HG03045 (cell line): ENCODE data around the gene MLLT3.

Source experiments
- ATAC-seq: cut with Tn5 transposase; IDR thresholded peaks from one replicate; pipeline ENCODE4 v1.9.1; 2021; ENCODE audit warnings: mild to moderate bottlenecking, moderate library complexity; ENCODE audit not compliant: unreplicated experiment

MLLT3 gene

DNA sequence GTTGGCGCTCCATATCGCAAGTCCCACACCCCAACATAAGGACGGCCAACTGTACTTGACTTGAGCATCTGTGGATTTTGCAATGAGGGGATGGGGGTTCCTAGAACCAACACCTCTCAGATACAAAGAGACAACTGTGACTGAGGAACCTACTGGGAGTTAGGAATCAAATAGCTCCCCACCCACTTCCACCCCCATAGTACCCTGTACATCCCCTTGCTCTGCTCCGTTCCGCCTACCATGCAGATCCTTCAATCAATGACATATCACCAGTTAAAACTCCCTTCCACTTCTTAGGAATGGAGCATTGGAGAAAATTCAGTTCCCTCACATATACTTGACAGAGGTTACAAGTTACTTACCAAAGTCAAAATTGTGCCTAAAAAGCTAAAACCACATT is 140.9 kb downstream of the MLLT3 start:
- ATAC-seq = no peak

DNA sequence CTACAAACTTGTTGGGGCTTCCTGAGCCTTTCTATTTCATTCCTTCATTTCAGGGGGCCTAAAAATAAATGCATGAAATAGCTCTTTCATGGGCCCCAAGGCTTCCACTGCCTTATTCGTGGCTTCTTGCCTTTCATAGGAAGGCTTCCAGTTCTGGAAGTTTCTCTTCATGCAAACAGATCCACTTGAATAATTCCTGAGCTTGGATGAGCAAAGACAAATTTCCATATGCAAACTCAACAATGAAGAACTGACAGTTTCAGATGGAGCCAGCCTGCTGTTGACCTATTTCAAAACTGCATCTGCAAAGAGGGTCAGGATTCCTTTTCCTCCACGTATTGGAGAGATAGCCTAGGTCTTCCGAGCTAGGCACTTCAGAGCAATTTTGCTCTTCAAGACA is 142.1 kb downstream of the MLLT3 start:
- no peak for ATAC-seq

DNA sequence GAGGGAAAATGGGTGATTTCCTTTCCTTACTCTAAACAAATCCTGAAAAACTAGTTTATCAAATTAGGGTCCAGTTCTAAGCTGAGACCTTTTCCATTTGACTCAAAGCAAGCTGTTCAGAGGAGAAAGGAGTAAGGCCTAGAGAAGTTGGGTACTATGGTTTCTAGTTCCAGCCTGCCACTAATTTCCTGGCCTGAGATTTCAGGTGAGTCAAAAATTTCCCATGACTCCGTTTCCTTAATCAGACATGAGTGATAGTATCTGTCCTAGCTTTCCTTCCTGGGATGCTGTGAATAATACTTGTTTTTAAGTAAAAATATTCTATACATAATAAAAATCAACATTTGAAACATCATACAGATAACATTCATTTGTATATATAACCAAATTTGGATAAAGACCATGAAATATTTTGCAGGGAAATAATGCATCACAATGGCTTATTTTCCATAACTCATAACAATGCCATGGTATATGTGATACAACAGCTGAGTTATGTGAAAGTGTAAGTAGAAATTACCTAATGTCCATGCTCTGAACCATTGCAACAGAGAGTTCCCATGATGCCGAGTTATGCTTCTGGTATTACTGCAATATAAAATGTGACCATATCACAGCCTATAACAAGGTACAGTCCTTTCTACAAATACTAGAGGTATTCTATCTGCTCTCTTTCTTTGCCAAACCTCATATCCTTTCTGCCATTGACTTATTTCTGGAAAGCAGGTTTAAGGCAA is 142.7 kb downstream of the MLLT3 start:
- ATAC-seq = peak; percentile 71

- no peak for ATAC-seq
These were observed 143.5 kb downstream of the MLLT3 start for GRCh38 chr9:20478786-20479185.

GRCh38 chr9:20477940-20478620 is 144.2 kb downstream of the MLLT3 start:
- ATAC-seq = no peak

GRCh38 chr9:20476912-20477521 is 145.3 kb downstream of the MLLT3 start:
- ATAC-seq = no peak

GRCh38 chr9:20474496-20474895 is 147.8 kb downstream of the MLLT3 start:
- no peak for ATAC-seq

- ATAC-seq = no peak
These were observed 148.7 kb downstream of the MLLT3 start for GRCh38 chr9:20473515-20474013.

GRCh38 chr9:20472342-20473045 is 149.8 kb downstream of the MLLT3 start:
- ATAC-seq = no peak

GRCh38 chr9:20466328-20467008 is 155.8 kb downstream of the MLLT3 start:
- ATAC-seq = no peak

- ATAC-seq = no peak
These were observed 158.1 kb downstream of the MLLT3 start for GRCh38 chr9:20464242-20464641.

- ATAC-seq = no peak
These were observed 158.5 kb downstream of the MLLT3 start for GRCh38 chr9:20463823-20464222.

DNA sequence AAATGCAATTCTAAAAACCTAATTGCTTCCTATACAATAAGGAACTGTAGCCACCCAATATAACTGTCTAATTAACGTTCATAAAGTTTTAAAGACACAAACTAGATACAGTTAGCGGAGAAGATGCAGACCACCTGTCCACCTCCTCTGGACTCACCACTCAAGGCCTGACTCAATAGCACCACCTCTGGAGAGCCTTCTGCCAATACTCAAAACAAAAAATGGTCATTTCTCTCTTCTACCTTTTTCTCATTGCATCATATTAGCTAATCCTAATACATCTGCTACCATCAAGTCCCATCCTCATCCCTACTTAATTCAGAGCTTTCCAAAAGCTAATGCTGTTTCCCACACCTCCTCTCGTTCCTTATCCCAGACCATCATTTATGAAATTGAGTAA is 159.9 kb downstream of the MLLT3 start:
- no peak for ATAC-seq

- ATAC-seq = no peak
These were observed 175.0 kb downstream of the MLLT3 start for GRCh38 chr9:20447291-20447690.

GRCh38 chr9:20446248-20446647 is 176.1 kb downstream of the MLLT3 start:
- no peak for ATAC-seq

DNA sequence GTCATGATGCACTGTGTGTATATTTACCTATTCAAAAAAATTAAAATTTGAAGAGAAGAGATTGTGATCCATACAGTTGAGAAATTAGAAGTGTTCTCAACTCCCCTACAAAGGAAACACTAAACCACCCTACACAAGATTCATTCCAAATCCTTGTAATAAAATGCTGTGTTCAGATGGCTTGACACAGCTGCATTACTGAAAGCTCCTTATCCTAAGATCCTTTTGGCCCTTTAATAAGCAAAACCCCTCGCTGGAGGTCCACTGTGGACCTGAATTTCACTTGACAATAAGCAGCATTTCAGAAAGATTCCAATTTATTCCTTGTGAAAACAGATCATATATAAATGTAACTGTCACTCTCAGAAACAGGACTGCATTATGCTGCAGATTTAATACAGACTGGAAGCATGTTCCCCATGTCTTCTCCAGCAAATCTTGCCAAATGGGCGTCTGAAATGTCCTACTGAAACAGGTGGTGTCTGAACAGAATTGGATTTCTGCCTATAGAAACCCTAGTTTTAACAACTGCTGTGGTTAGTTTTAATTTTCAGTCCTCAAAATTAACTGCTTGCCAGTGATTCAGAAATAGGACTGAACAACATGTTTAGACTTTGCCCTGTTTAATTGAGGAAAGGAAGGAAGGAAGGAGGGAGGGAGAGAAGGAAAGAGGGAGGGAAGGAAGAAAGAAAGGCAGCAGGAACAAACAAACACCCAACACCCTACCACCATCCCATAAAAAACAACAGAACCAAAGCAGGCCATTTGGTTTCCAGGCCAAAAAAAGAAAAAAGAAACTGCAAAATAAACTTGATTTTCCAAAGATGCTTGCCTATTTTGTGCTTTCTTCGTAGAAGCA is 179.6 kb downstream of the MLLT3 start:
- ATAC-seq = no peak

DNA sequence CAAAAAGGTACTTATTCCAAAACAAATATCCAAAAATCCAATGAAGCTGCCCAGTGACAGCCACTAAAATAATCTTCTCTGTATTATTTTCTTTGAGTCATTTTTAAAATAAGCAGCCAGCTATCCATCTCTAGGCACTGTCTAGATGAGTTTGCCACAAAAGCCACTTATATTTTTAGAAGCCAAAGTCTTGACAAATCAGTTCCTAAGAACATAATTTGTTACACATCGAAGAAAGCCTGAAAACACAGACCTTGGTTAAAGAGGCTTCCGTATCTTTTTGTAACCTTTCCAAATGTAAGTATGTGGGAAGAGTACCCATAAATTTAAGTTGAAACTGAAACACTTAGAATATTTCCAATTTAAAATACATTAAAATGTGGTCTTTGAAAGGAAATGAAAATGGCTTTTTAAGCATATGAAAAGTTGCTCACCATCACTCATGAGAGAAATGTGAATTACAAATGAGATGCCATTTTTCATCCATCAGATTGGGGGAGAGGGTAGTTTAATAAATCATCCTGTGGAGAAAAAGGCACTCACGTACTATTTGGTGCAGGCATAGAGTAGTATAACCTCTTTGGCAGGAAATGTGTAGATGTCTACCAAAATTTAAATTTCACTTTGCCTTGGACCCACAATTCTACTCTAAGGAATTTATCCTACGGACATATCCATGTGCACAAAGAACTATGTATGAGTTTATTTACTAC is 180.4 kb downstream of the MLLT3 start:
- no peak for ATAC-seq

- no peak for ATAC-seq
These were observed 181.1 kb downstream of the MLLT3 start for GRCh38 chr9:20441166-20441565.

- no peak for ATAC-seq
These were observed 184.8 kb downstream of the MLLT3 start for GRCh38 chr9:20437476-20437875.
